ENCODE measurements around the gene CASP10. TPM values are rescaled to one million over a fixed set of nuclear protein-coding genes. Genes with fewer than 3 reads are reported as not detected.

Gene CASP10
- total and polyA plus RNA-seq, 2 of the 8 experiments (the other 6 are each of a cell fraction or from before 2014, with no cell fraction given) = 2.3 to 4.0 TPM

GRCh38 chr2:201250741-201251140 is 67.8 kb downstream of the CASP10 start:
- H2BK5ac ChIP-seq (ENCODE audit: low read depth, low read length) = no peak overlapping the region
- no peaks in the 10 kb centered on the region for H4K20me1 ChIP-seq (replicated peaks in 1 of 2; ENCODE audit: control insufficient read depth in 1 of 2, insufficient read depth in 2 of 2, low read length in 2 of 2)
- no peak overlapping the region for H2BK120ac ChIP-seq (replicated peaks; ENCODE audit: low read depth, low read length)
- TF ChIP-seq RXRA (IDR thresholded peaks at IDR 0.05; ENCODE audit: insufficient read depth, low read depth, low read length) (no peak), RNF2 (IDR thresholded peaks at IDR 0.05; ENCODE audit: borderline replicate concordance, low read depth, low read length, missing control alignments, poor library complexity, severe bottlenecking) (no peak), RBBP5 (IDR thresholded peaks at IDR 0.05; ENCODE audit: borderline replicate concordance, low read depth, low read length) (no peak), NRF1 (IDR thresholded peaks at IDR 0.05; ENCODE audit: low read depth, low read length) (no peak), SIN3A (conservative IDR thresholded peaks at IDR 0.05 in 1 of 2, IDR thresholded peaks at IDR 0.05 in 1 of 2; ENCODE audit: low read depth in 1 of 2, low read length in 2 of 2) (no peak)
- H3K9me3 ChIP-seq (ENCODE audit: insufficient read depth in 2 of 2, low read depth in 1 of 2, low read length in 1 of 2) = no peaks in the 10 kb centered on the region
- H3K9ac ChIP-seq (replicated peaks in 1 of 4; ENCODE audit: extremely low read depth in 1 of 4, low read depth in 3 of 4, low read length in 3 of 4) = no peak overlapping the region
- H3K79me1 ChIP-seq (ENCODE audit: low read depth, low read length) = no peaks in the 10 kb centered on the region
- no peak overlapping the region for H3K18ac ChIP-seq (ENCODE audit: extremely low read depth, low read length)
- H3K4me3 ChIP-seq (ENCODE audit: extremely low read depth in 1 of 4, insufficient read depth in 2 of 4, low read depth in 3 of 4, low read length in 4 of 4) = no peak overlapping the region
- CTCF ChIA-PET (ENCODE audit: partially characterized antibody) = interaction anchor here (0.5 to 1.1 kb wide), 2 partner anchors 20 to 111 kb away, joined by 3 read pairs; no protein-coding TSS in a partner anchor
- H2AK5ac ChIP-seq (ENCODE audit: low read depth, low read length) = no peak overlapping the region
- H3K23me2 ChIP-seq (ENCODE audit: low read depth, low read length) = no peaks in the 10 kb centered on the region
- H3K27ac ChIP-seq (ENCODE audit: low read depth, low read length) = no peak overlapping the region
- 88% methylated on average over 4 of the region's 4 CpGs; no CpG with 5 or more reads in 1 of the 2 experiments for WGBS, 2 experiments (ENCODE audit: extremely low coverage in 1 of 2, insufficient coverage in 1 of 2, insufficient read length in 1 of 2, insufficient replicate concordance in 2 of 2, low coverage in 1 of 2, low lambda C conversion rate in 2 of 2, missing lambda C conversion rate in 1 of 2)
- no peak overlapping the region for H3K14ac ChIP-seq (ENCODE audit: insufficient read length)
- H3K36me3 ChIP-seq (ENCODE audit: control insufficient read depth in 2 of 4, insufficient read depth in 4 of 4, low read length in 3 of 4) = no peaks in the 10 kb centered on the region
- H2AFZ ChIP-seq (ENCODE audit: low read length) = no peak overlapping the region
- H2BK20ac ChIP-seq (ENCODE audit: low read length) = no peak overlapping the region
- H3K23ac ChIP-seq (ENCODE audit: insufficient read length) = no peak overlapping the region
- H3K79me2 ChIP-seq (ENCODE audit: control insufficient read depth in 1 of 2, insufficient read depth in 2 of 2, low read length in 2 of 2) = no peaks in the 10 kb centered on the region
- POLR2A ChIA-PET (ENCODE audit: partially characterized antibody) = no interaction called here
- H2BK15ac ChIP-seq (ENCODE audit: low read length) = no peak overlapping the region
- H4K8ac ChIP-seq (ENCODE audit: extremely low read depth, insufficient read depth, low read length) = no peak overlapping the region
- no peaks in the 10 kb centered on the region for H3K27me3 ChIP-seq (replicated peaks in 1 of 4; ENCODE audit: control insufficient read depth in 3 of 4, extremely low read depth in 1 of 4, insufficient read depth in 3 of 4, low read length in 3 of 4)
- no peak overlapping the region for H2BK12ac ChIP-seq (ENCODE audit: low read depth, low read length)
- H3K4me2 ChIP-seq (ENCODE audit: insufficient read depth in 1 of 2, low read depth in 2 of 2, low read length in 2 of 2) = no peak overlapping the region
- peaks cover 0 to 5% (median 0%) of the 10 kb centered on the region in 4 experiments; a peak in 2 of 7 replicates for H3K4me1 ChIP-seq (replicated peaks in 1 of 4; ENCODE audit: control insufficient read depth in 3 of 4, insufficient read depth in 4 of 4, low read length in 3 of 4)
- H3K56ac ChIP-seq (replicated peaks; ENCODE audit: insufficient read length, low read depth, low read length) = no peak overlapping the region
- no peak overlapping the region for H3K4ac ChIP-seq (replicated peaks; ENCODE audit: insufficient read length, low read depth, low read length)
- no peak for DNase-seq (ENCODE audit: low read depth in 1 of 2, low spot score in 2 of 2)
- no peak overlapping the region for H4K91ac ChIP-seq (replicated peaks; ENCODE audit: insufficient read length, low read length)
- H4K5ac ChIP-seq (ENCODE audit: insufficient read length, low read depth, low read length) = no peak overlapping the region
- FAIRE-seq = no peak

Data from H1 (cell line).